DMS53 treated with DMSO at 0.1 percent for 48 hours (cell line): Measurements from ENCODE around the gene ZFYVE16.
"Not testable (repeated sequence)": the region's sequence is repeated elsewhere in the genome, so short reads cannot be mapped to it uniquely, and the experiment has no call there.

Source experiments
- DNase-seq: peaks from one replicate; lab custom pipeline; 2025; ENCODE audit not compliant: unreplicated experiment; lab: John Stamatoyannopoulos, UW

Gene ZFYVE16

DNA sequence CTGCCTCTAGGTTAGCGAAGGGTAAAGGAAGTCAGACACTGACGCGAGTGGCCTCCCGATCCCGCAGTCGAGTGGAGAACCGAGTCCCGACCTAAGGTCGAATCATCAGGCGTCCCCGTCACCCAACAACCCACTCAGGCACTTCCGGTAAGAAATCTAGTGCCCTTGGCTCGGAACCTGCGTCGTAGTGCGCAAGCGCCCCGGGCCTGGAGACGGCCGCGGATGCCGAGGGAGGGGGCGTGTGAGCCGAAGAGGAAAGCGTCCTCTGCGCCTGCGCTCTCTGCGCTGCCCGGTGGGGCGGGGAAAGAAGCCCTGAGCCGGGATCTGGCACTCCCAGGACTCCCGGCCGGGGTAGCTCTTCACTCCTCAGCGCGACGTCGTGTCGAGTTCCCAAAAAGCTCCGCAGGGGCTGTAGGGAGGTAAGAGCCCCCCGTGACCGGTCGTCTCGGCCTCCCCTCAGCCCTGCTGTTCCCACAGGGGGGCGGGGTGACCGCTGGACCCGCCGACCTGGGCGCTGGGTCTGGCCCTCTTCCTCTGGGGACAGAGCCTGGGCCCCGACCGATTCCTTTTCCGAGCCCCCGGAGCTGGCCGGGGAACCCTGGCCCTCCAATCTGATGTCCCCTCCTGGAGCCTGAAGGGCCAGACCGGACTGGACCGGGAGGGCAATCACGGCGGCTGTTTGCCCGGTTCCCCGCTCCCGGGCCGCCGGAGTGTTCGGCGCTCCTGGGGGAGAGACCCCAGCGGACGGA is at the start of gene ZFYVE16:
ZFYVE16 (plus strand) TSS at position 330 of the 749 bp plus-strand sequence. CDS start 26,084 bp downstream, outside the sequence.
- peak; percentile 97 for DNase-seq

- no peak for DNase-seq
Measured at GRCh38 chr5:80360914-80361444, 46.9 kb upstream of the ZFYVE16 start.

DNA sequence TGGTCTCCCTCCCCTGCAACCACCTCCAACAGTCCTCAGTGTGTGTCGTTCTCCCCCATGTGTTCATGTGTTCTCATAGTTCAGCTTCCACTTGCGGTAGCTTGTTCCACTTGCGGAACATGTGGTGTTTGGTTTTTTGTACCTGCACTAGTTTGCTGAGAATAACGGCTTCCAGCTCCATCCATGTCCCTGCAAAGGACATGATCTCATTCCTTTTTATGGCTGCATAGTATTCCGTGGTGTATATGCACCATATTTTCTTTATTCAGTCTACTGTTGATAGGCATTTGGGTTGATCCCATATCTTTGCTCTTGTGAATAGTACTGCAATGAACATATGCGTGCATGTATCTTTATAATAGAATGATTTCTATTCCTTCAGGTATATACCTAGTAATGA is 43.0 kb upstream of the ZFYVE16 start:
- DNase-seq, result no peak

GRCh38 chr5:80368661-80369480 is 39.0 kb upstream of the ZFYVE16 start:
- DNase-seq, result no peak

- no peak for DNase-seq
Measured at GRCh38 chr5:80369521-80369920, 38.3 kb upstream of the ZFYVE16 start.

- no peak for DNase-seq
Measured at GRCh38 chr5:80370390-80370789, 37.5 kb upstream of the ZFYVE16 start.

DNA sequence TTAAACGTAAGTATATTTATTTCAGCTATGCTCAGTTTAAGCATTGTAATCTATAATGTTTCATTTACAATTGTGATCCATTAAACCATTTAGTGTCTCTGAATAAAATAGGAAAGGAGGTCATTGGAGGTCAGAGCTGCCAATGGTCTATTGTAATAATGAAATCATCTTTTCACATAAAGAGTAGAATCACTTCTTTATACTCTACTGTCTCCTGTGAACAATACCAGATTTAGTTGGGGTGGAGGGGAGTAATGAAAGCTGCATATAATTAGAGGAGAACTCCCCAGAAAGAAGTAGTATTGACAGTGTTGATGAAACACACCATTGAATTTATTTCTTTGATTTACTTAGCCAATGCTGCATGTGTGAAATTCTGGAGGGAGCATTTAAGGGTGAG is 35.1 kb upstream of the ZFYVE16 start:
- DNase-seq, result no peak

- no peak for DNase-seq
Measured at GRCh38 chr5:80374188-80374587, 33.7 kb upstream of the ZFYVE16 start.

DNA sequence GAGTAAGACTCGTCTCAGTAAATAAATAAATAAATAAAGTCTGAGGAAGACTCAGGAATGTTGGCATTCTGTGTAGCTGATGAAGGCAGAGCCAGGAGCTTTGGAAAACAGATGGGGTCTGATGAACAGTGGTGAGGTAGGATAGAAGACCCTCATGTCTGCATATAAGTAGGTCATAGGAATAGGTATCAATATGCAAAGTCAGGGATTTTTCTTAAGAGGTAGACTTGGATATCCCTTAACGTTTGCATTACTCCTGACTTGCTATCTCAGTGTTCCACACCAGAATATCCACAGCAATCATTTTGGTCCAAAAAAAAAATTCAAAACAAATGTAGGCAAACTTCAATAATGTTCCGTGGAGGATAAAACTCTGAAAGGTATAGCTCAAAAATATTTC is 31.3 kb upstream of the ZFYVE16 start:
- DNase-seq, result no peak

DNA sequence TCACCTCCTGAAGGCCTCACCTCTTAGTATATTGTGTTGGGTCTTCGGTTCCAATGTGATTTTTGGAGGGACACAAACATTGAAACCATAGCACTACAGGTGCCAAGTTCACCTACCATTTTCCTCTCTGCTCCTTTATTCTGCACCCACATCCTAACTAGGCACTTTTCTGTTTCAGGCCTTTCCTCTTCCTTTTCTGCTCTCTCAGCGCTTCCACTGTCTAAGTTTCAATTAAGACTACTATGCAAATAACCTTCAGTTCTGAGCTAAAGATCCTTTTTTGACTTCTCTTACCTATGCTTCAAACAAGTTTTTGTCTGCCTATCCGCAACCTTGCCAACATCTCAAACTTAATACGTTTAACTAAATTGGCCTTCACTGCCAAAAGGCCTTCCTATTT is 25.4 kb upstream of the ZFYVE16 start:
- DNase-seq, result no peak

- no peak for DNase-seq
Measured at GRCh38 chr5:80387063-80387768, 20.6 kb upstream of the ZFYVE16 start.

DNA sequence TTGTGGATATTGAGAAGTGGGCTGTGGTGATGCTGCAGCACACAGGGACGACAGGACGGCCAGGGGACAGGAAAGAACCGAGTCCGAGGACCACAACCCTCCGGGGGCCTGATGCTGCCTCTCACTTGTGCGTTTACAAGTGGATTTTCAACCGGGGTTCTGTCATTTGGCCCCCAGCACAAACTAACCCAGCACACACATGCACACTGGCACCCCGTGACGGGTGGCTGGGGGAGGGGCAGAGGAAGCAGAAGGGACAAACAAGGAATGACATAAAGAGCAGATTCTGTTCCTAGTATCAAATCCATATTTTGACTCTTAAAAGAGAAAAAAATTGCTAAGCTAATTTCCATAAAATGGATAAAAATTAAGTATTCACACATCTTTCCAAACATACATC is 18.3 kb upstream of the ZFYVE16 start:
- DNase-seq, result no peak

GRCh38 chr5:80390413-80390812 is 17.5 kb upstream of the ZFYVE16 start:
- DNase-seq, result not testable (repeated sequence)

- DNase-seq, result not testable (repeated sequence)
Measured at GRCh38 chr5:80391267-80391666, 16.6 kb upstream of the ZFYVE16 start.

DNA sequence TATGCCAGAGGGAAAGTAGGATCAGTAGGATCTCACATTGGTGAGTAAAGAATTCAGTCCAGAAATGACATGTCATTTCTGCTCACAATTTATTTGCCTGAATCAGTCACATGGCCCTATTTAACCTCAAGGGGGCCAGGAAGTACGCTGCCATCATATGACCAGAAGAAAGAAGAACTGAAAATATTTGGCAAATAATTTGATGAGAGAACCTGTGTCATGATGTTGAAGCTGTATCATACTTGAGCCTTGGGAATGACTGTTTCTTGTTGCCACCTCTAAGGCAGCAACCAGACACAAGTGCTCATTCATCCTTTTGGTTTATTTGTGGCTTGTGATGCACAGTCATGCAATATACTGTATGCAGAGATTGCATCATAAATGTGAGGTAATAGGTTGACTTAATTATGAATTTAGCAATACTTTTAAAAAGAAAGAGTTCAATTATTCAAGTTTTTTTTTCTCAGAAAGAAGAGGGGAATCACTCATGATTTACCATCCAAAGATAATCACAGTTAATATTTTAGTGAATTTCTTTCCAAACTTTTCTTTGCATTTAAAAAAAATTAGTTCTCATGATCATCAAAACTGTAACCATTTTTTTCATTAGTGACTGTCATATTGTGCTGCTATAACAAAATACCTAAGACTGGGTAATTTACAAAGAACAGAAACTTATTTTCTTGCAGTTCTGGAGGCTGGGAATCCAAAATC is 8.2 kb upstream of the ZFYVE16 start:
- DNase-seq, result no peak

DNA sequence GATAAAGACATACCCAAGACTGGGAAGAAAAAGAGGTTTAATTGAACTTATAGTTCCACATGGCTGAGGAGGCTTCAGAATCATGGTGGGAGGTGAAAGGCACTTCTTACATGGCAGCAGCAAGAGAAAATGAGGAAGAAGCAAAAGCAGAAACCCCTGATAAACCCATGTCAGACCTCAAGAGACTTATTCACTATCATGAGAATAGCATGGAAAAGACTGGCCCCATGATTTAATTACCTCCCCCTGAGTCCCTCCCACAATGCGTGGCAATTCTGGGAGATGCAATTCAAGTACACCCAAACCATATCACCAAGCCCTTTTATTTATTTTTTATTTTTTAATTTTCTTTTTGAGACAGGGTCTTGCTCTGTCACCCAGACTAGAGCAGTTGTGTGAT is 7.5 kb upstream of the ZFYVE16 start:
- not testable (repeated sequence) for DNase-seq

DNA sequence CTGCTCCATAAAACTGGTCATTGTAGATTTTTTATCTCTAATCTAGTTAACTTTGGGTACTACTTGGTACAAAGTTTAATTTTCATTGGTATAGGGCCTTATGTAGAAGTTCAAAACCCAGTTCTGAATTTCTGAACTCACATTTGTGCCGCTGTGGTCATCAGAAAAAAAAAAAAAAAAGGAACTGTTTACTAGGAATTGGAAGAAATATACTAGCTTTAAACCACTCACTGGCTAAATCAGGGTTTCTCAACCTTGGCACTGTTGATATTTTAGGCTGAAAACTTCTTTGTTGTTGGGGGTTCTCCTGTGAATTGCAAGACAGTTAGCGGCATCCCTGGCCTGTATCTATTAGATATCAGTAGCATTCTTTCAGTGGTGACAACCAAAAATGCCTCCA is 4.1 kb upstream of the ZFYVE16 start:
- DNase-seq, result no peak

DNA sequence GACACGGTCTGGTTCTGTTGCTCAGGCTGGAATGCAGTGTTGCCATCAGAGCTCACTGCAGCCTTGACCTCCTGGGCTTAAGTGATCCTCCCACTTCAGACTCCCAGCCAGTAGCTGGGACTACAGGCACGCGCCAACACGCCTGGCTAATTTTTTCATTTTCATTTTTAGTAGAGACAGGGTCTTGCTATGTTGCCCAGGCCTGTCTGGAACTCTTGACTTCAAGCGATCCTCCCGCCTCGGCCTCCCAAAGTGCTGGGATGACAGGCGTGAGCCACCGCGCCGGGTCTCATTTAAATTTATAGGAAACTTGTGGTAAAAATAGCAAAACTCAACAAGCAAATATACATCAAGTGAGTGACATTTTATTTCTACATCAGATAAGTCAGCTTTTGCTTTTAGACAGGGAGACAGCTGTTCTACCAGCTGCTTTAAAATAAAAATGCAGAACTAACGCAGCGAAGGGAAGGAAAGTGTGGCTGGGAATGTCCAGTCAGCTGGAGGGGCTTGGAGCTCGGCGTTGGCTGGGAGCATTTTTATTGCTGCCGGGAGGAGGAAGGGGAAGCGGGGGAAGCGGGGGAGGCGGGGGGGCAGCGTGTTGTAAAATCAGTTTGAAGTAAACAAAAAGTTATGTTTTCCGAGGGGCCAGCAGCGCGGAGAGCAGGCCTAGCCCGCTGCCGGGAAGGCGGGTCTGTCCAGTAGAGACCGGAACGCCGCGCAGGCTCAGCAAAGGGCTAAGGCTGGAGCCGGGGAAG is 707 bp upstream of the ZFYVE16 start:
- peak; percentile 33 for DNase-seq

- peak; percentile 28 for DNase-seq
Measured at GRCh38 chr5:80408484-80409366, 861 bp downstream of the ZFYVE16 start.
